ACC112 (cell line): Measurements from ENCODE around the gene PIWIL1.

Experiments
- H2AFZ ChIP-seq: fragments of 200-600 bp; sonication (generic); one replicate; pipeline ENCODE4 v1.6.0; 2017; ENCODE audit warnings: antibody characterized with exemption, low read length; ENCODE audit not compliant: unreplicated experiment
- H3K27ac ChIP-seq: fragments of 200-600 bp; sonication (generic); 2 replicates; pipeline ENCODE4 v1.5.1; 2014; ENCODE audit warnings: low read depth, mild to moderate bottlenecking, antibody characterized with exemption, low read length, moderate library complexity
- H3K27me3 ChIP-seq: fragments of 200-600 bp; sonication (generic); 2 replicates; pipeline ENCODE4 v1.6.1; 2014; ENCODE audit warnings: mild to moderate bottlenecking, antibody characterized with exemption, low read length, moderate library complexity, mixed read lengths; ENCODE audit not compliant: insufficient read depth
- H3K36me3 ChIP-seq: fragments of 200-600 bp; sonication (generic); 2 replicates; pipeline ENCODE4 v1.6.1; 2016; ENCODE audit warnings: mild to moderate bottlenecking, antibody characterized with exemption, low read length, moderate library complexity, mixed read lengths; ENCODE audit not compliant: insufficient read depth
- H3K4me1 ChIP-seq: fragments of 200-600 bp; sonication (generic); one replicate; pipeline ENCODE4 v1.6.1; 2016; ENCODE audit warnings: low read length, mixed read lengths; ENCODE audit not compliant: insufficient read depth, unreplicated experiment, control insufficient read depth
- H3K4me3 ChIP-seq: fragments of 200-600 bp; sonication (generic); 2 replicates; pipeline ENCODE4 v1.5.1; 2014; ENCODE audit warnings: mild to moderate bottlenecking, low read depth, low read length
- H3K79me2 ChIP-seq: fragments of 200-600 bp; sonication (generic); one replicate; pipeline ENCODE4 v1.6.0; 2016; ENCODE audit warnings: low read length; ENCODE audit not compliant: control insufficient read depth, unreplicated experiment, insufficient read depth

PIWIL1 gene

DNA sequence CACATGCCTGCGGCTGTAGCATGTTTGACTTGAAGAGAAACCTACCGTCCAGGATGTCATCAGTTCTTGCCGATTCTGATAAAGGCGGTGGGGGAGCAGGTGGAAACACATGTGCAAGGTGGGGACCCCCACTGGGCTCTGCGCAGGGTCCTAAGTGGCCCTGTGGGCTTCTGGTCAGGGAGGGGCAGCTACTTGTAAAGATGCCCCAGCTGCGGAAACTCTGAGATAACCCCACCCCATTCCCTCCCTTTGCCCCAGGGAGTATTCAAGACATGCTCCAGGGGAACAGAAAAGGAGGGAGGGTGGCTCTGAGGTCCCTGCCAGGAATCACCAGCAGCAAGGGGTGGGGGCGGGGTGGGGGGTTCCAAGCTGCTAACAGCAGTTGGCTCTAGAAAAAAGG lies 67.6 kb downstream of the PIWIL1 start:
- Histone ChIP-seq H3K4me1 (no peaks in the 10 kb centered on the region), H3K36me3 (no peaks in the 10 kb centered on the region), H2AFZ (no peak overlapping the region), H3K4me3 (no peak overlapping the region), H3K27me3 (no peaks in the 10 kb centered on the region), H3K79me2 (no peaks in the 10 kb centered on the region), H3K27ac (no peak overlapping the region)

DNA sequence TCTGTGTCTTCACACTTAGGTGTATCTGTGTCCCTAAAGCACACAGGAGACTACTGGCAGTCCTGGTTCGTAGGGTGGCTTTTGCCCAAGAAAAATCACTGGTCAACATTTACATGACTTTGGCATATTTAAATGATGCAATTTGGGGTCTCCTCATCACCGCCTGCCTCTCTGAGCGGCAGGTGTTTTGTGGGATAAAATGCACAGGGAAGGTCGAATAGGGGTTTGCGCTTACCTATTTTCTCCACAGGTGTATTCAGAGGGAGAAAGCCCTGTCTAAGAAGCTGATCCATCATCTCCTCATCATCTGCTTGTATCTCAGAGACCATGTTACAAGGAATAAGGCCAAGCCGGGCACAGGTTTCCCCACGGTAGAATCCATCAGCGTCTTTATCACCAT lies 74.7 kb downstream of the PIWIL1 start:
- H2AFZ ChIP-seq, result no peak overlapping the region
- no peaks in the 10 kb centered on the region for H3K79me2 ChIP-seq
- H3K4me1 ChIP-seq, result no peaks in the 10 kb centered on the region
- H3K27me3 ChIP-seq, result no peaks in the 10 kb centered on the region
- no peak overlapping the region for H3K27ac ChIP-seq
- H3K4me3 ChIP-seq, result no peak overlapping the region
- no peaks in the 10 kb centered on the region for H3K36me3 ChIP-seq

DNA sequence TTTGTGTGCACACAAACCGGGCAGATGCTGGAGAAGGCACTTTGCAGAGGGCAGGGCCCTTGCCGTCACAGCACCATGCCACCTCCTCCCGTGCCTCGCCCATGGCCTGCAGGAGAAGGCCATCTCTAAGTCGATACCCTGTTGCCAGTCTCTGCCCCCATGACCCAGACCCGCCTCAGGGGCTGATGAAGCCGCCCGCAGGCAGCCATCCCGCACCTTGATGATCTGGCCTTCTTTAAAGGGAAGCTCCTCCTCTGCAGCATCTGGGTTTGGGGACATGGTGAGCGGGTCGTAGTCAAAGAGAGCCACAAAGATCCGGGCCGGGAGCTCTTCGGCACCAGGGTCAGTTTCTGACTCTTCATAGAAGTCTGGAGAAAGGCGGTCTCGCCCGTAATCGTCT lies 76.2 kb downstream of the PIWIL1 start:
- Histone ChIP-seq H3K79me2 (no peaks in the 10 kb centered on the region), H3K4me1 (no peaks in the 10 kb centered on the region), H3K27ac (no peak overlapping the region), H3K27me3 (no peaks in the 10 kb centered on the region), H2AFZ (no peak overlapping the region), H3K36me3 (no peaks in the 10 kb centered on the region), H3K4me3 (no peak overlapping the region)

DNA sequence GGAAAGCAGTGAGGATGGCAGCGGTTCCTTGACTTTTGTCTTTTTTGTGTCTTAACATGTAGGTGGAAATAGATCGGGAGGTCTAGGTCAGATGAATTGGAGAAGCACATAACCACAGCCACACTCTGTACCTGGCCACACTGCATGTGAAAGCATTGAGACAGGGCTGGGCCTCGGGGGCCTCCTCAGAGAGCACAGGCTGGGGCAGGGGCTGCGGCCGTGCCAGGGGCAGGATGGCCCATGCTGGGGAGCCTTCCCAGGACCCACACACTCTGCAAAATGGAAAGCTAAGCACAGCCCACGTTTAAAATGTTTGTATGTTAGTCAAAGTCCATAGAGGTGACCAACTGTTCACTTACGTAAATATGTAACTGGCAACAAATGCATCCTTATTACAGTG lies 76.7 kb downstream of the PIWIL1 start:
- Histone ChIP-seq H3K36me3 (no peaks in the 10 kb centered on the region), H3K4me3 (no peak overlapping the region), H3K4me1 (no peaks in the 10 kb centered on the region), H2AFZ (no peak overlapping the region), H3K79me2 (no peaks in the 10 kb centered on the region), H3K27me3 (no peaks in the 10 kb centered on the region), H3K27ac (no peak overlapping the region)

DNA sequence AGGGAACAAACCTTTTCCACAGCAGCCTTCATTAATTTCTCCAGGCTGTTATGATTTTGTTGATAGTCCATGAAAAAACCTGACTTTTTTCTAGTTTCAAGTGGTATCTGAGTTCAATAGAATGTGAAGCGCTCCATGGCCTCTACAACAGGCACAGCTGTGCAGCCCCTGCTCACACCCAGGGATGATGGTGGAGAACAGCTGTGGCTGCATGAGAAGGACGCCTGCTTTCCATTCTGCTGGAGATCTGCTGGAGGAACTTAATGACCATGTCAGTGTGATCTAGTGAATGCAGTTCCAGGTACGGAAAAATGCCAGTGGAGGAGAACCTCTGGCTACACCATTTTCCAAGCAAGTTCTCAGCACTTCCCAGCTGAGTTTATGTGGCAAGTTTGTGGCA lies 80.6 kb downstream of the PIWIL1 start:
- H2AFZ ChIP-seq, result no peak overlapping the region
- no peaks in the 10 kb centered on the region for H3K27me3 ChIP-seq

DNA sequence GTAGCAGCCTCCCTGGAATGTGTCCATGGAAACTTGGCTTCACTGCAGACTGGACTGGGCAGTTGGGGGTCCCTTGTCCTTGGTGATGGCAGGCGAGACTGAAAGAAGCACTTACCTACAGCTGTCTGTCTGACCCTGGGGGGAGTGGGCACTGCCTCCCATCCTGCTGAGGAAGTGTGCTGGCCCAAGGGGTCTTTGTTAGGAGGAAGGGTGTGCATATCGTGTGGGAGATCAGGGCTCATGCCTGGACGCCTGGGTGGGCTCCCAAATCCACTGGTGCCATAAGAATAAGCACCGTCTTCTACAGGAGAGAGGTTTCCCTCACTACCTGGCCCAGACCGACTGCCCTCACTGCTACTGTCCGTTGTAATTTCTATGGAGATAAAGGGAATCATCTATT lies 81.4 kb downstream of the PIWIL1 start:
- Histone ChIP-seq H3K4me3 (no peak overlapping the region), H3K79me2 (no peaks in the 10 kb centered on the region), H3K36me3 (no peaks in the 10 kb centered on the region), H2AFZ (no peak overlapping the region), H3K4me1 (no peaks in the 10 kb centered on the region), H3K27me3 (no peaks in the 10 kb centered on the region), H3K27ac (no peak overlapping the region)

More for the DNA sequence above, 80.6 kb downstream of the PIWIL1 start:
- H3K4me3 ChIP-seq, result no peak overlapping the region
- H3K4me1 ChIP-seq, result no peaks in the 10 kb centered on the region
- no peaks in the 10 kb centered on the region for H3K79me2 ChIP-seq
- no peaks in the 10 kb centered on the region for H3K36me3 ChIP-seq
- H3K27ac ChIP-seq, result no peak overlapping the region

DNA sequence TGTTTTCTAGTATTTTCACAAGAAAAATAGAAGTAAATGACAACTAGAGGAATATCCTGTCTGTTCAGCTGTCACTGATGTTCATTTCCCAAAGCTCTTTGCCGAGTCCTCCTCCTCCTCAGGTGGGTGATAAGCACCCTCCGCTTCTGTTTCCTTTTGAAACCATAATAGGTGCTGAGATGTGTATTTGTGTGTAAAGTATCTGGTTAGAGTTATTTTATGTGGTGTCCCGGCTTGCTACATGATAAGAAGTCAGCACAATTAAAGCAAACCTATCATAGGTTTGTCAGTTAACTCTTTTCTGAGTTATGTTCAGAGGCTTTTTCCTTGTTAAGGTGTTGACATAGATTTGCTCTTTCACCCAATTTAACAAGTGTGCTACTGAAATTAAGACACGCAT lies 82.4 kb downstream of the PIWIL1 start:
- H2AFZ ChIP-seq, result no peak overlapping the region
- H3K27ac ChIP-seq, result no peak overlapping the region
- no peaks in the 10 kb centered on the region for H3K4me1 ChIP-seq
- H3K27me3 ChIP-seq, result no peaks in the 10 kb centered on the region
- H3K36me3 ChIP-seq, result no peaks in the 10 kb centered on the region
- no peaks in the 10 kb centered on the region for H3K79me2 ChIP-seq
- no peak overlapping the region for H3K4me3 ChIP-seq

DNA sequence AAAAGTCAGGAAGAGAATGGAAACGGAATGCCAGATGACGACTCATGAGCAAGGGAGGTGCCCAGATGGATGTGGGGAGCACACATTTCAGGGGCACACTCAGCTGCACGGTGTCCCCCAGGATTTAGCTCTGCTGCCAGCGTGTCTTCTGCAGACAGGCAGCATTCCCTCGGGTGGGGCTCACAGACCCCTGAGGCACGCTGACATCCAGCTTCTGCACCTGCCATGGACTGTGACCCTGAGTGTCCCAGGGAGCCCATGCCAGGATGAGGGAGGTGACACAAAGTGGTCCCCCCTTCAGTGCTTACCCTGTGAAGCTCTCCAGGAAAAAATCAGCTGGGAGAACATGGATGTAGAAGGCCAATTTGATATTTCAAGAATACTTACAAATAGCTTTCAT lies 84.2 kb downstream of the PIWIL1 start:
- Histone ChIP-seq H3K4me1 (no peaks in the 10 kb centered on the region), H2AFZ (no peak overlapping the region), H3K4me3 (no peak overlapping the region), H3K27ac (no peak overlapping the region), H3K79me2 (no peaks in the 10 kb centered on the region), H3K27me3 (no peaks in the 10 kb centered on the region), H3K36me3 (no peaks in the 10 kb centered on the region)
